GM18858 (cell line): ENCODE measurements around the gene TTC13.

Experiments
- ATAC-seq: cut with Tn5 transposase; IDR thresholded peaks from one replicate; pipeline ENCODE4 v1.9.1; 2021; ENCODE audit not compliant: unreplicated experiment

Gene TTC13

GRCh38 chr1:230875370-230875769, 103.3 kb downstream of the TTC13 start:
- no peak for ATAC-seq

- ATAC-seq: no peak
These were observed 107.7 kb downstream of the TTC13 start for GRCh38 chr1:230870916-230871315.

- ATAC-seq: no peak
These were observed 109.2 kb downstream of the TTC13 start for GRCh38 chr1:230869500-230869899.

DNA sequence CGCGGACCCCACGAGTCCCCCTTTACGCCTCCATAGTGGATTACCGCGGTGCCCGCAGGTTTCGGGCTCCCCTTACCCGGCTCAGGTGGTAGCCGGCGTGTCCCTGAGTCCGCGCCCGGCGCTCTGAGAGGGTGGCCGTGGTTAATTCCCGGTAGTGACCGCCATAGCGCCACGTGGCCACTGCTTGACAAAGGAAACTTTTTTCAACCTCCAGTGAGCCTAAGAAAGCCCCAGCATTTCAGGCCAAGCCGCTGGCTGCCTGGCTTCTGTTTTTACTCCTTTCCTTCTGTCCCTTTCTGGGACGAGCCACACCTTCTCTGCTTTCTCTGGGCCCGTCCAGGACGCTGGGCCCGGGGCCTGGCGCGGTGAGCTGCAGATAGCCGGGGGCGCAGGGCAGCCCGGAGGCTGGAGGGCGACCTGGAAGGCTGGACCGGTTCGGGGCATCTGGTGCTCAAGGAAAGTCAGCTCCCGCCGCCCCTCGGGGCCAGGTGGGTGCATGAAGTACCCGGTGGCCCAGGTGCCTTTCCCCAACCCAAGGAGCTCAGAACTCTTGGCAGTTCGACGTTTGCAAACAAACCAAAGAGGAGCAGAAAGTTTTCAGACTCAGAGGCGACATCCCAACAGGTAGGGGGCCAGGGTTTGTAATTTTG, 109.8 kb downstream of the TTC13 start:
- peak; percentile 21 for ATAC-seq

- peak; percentile 46 for ATAC-seq
These were observed 110.5 kb downstream of the TTC13 start, which contains the start of gene C1orf198 for GRCh38 chr1:230867903-230868735. C1orf198 (minus strand) TSS chr1:230868521; CDS start chr1:230868512, 9 bp downstream.

DNA sequence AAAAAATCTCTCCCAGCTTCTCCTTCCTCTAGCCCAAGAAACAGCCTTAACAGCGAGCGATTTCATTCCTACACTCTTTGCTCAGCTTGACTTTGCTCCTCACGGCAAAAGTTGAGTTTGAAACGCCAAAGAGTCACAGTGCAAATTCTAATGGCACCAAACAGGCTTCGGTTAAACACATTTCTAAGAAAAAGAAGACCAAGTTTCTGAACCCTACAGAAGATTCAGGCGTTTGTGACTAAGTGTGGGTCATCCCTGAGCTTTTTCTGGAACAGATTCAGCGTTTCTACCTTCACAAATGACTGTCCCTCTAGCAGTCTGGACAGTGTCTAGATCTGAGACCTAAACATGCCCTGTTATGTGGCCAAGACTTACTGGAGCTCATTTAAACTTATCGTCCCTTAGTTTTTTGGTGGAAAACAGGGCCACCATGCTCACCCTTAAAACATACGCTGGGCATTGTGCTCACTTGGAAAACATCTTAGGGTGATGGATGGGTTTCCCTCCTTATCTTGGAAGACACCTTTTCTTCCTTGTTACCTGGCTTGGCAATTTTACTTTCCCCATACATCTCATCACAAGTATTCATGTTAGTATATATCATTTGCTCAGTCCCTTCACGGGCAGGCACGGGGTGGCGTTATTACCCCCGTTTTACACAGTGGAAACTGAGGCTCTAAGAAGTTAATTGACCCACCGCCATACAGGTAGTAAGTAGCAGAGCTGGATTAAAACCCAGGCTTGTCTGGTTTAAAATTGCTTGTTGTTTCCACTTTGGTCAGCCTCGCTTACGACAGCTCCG, 111.4 kb downstream of the TTC13 start:
- no peak for ATAC-seq

DNA sequence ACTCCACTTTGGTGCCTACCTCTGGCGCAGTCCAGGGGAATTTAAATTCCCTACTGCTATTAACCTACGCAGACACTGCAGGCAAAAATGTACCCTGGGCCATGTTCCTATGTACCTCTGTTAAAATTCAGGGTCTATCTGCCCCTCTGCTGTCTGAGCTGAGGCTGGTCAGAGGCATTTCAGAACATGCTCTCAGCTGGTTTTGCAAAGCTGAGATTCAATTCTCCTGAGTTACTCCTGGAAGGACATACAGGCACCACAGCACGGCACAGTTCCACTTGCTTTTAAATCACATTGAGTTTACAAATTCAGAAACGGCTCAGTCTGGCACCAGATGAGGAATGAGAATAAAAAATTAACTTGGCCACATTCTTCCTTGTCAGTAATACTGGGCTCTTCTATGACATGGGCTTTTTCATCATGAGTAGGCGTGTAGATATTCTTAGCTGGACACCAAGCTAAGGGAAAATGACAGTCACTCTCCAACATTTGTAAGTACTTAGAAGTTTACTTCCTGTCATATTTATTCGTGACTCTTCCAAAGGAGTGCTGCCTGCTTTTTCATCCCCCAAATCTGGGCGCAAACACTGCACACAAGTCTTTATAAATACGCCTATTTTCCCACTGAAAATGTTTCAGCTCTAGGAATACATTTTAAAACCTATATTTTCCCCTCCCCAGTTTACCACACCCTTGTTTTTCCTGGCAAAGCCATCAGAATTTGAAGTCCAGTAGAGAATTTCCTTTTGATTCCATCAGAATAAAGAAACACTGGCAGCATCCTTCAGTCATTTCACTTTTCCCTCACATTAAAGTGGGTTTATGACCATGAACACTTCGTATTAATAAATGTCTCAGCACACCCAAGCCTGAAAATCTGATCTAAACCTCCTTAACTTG, 112.2 kb downstream of the TTC13 start:
- no peak for ATAC-seq

DNA sequence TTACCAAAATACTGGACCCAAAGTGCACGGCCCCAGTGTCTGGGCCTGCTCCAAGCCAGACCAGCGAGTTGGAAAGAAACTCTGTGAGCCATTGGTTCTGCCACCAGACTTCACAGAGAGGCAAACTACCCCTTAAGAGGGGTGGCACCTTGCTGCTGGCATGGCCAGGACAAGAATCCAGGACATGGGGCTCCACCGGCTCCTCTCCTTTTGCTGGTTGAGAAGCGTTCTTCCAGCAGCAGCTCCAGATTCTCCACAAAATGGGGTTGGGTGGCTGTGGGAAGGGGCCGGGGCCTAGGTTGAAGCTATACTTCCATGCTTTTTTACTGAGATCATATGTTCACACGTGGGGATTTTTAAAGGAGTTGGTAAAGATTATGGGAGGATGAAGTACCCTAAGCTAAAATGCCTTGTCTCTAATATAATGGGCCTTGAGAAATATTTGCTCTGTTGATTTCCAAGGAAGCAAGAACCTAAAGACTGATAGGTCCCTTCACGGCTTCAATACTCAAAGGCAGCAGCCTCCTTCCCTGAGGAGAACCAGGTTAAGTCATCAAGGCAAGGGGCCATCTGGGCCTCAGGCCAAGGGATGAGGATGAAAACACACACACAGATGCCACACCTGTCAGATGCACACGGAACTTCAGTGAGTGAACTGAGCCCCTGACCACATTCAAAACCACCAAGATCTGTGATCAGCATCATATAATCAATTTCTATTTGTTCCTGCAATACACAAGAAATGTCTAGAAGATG, 113.4 kb downstream of the TTC13 start:
- ATAC-seq: no peak

DNA sequence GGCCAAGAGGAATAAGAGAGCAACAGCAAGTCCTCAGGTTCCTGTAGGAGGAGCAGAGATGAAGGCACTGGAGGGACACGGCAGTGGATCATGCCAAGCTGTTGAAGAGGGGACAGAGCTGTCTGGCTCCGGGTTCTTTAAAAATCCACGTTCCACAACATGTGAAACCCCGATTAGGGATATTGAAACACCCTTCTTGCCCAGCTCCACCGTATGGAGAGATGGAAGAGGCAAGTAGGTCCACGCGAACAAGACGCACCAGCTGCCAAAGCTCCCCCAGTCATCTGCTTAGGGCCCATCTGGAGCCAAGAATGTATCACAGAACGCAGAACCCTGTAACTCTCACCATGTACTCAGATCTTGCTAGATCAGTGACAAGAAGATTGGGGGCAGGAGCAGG, 114.2 kb downstream of the TTC13 start:
- ATAC-seq: no peak

- ATAC-seq: no peak
These were observed 115.2 kb downstream of the TTC13 start for GRCh38 chr1:230863449-230863848.

DNA sequence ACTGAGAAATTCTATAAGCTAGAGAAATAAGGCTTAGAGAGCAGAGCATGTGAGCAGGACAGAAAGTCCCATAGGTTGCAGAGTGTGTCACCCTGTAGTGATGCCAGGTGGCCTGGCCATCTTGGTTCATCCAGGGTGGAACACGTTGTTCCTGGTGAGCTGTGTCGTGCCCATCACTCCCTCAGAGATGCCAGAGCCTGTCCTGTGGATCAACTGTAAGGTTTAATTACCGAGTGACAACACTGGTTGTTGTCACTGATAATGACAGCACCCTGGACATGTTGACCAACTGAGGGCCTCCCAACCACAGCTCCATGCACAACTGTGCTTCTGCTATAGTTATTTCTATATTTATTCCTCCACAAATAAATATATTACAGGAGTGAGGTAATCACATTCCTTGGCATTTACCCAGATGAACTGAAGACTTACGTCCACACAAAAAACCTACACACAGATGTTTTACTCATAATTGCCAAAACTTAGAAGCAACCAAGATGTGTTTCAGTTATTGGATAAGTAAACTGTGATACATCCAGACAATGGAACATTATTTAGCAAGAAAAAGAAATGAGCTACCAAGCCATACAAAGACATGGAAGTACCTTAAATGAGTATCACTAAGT, 116.6 kb downstream of the TTC13 start:
- no peak for ATAC-seq

DNA sequence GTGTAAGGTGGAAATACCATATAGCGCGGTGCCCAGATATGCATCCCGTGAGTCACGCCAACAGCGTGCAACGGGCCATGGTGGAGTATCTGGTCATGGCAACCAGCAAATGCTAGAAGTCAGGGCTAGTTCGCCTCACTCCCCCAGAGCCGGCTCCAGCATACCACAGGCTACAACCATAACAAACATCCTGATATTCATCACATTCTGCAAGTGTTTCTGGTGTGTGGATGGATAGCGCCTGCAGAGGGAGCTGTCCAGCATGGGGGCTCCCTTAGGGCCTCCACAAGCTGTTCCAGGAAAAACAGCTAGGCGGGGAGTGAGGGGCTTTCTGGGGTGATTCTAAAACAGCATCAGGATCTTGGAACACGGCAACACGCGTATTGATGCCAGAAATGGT, 117.2 kb downstream of the TTC13 start:
- no peak for ATAC-seq

DNA sequence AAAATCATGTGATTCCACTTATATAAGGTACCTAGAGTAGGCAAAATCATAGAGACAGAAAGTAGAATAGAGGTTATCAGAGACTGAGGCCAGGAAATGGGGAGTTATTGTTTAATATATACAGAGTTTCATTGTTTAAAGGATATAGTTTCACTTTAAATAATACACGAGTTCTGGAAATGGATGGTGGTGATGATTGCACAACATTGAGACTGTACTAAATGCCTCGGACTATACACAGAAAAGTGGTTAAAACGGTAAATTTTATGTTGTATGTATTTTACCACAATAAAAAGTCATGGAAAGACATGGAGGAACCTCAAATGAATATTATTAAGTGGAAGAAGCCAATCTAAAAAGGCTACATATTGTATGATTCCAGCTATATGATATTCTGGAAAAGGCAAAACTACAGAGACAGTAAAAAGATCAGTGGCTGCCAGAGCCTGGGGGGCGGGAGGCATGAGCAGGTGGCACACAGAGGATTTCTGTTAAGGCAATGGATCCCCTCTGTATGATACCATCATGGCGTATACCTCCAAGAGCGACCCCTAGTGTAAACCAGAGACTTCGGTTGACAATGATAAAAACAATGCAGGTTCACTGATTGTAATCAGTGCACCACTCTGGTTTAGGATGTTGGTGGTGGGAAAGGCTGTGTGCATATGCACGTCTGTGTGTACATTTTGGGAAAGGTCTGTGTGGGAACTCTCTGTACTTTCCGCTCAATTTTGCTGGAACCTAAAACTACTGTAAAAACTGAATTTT, 117.9 kb downstream of the TTC13 start:
- ATAC-seq: no peak

GRCh38 chr1:230858918-230859729, 119.5 kb downstream of the TTC13 start:
- ATAC-seq: no peak

DNA sequence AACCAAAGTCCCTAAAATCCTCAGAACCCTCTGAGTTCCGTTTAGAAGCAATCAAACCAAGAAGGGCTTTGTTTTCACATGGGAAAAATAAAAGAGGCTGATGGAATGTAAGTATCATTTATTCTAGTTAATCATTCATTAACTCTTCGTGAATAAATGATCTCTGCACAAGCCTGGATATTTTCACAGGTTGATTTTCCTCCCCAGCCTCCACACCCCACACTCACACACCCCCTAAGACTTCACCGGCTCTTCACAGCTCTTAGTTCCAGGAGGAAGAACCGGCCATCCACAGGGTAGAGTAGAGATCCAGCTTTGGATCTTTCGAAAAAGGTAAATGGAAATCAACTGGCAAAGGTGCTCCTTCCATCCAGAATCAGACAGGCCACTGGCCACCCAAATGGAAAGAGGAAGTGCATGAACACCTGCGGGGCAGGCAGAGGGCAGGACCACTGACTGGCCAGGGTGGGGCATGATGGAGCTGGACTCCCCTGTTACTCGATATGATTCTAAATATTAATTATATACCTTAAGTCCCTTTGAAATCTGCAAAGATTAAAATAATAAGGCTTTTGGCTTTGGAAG, 120.3 kb downstream of the TTC13 start:
- ATAC-seq: no peak

GRCh38 chr1:230857822-230858221, 120.8 kb downstream of the TTC13 start:
- ATAC-seq: no peak

GRCh38 chr1:230857077-230857476, 121.6 kb downstream of the TTC13 start:
- no peak for ATAC-seq
